Stimulated activated CD8-positive, alpha-beta memory T cell treated with anti-CD3 and anti-CD28 coated beads, Interleukin-4, amount 100 ng/mL, for 48 hours (primary cell): Measurements from ENCODE around the gene PBLD.
"Not testable (repeated sequence)": the region's sequence is repeated elsewhere in the genome, so short reads cannot be mapped to it uniquely, and the experiment has no call there.

Source experiments
- DNase-seq: peaks from one replicate; pipeline ENCODE4 v3.0.0-alpha.2; 2020

Gene PBLD

DNA sequence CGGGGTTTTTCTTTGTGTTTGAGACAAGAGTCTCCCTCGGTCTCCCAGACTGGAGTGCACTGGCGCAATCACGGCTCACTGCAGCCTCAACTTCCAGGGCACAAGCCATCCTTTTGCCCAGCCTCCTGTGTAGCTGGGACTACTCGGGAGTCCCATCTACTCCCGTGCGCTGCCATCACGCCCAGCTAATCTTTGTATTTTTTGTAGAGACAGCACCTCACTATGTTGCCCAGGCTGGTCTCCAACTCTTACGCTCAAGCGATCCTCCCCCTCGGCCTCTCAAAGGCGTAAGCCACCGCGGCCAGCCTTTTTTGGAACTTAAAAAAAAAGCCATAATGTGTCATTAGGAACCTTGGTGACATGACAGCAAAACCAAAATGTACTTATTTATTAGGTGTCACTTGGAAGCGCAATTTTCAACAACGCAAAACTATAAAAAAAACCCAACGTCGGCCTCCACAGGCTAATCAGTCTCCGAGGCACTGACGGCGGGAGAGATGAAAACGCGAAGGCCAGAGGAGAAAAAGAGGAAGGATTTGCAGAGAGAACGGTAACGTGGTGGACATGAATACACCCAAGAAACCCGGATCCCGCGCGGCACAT lies 1.8 kb downstream of the PBLD start:
- peak; percentile 34 for DNase-seq

DNA sequence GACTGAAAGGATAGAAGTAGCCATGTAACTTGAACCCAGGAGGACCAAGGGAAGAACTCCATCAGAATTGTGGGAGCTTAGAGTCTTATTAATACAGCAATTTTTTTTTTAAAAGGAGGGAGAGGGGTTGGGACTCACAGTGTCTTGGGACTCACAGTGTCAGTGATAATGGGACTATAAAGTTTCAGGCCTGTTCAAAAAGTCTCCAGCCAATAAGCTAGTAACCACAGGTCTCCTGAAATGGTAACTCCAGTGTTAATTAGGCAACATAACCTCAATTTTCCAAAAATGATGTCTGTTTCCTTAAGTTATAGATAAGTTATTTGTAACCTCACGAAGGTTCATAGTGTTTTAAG lies 3.2 kb downstream of the PBLD start:
- DNase-seq, result no peak

GRCh38 chr10:68327889-68328786 lies 4.6 kb downstream of the PBLD start:
- DNase-seq, result no peak

DNA sequence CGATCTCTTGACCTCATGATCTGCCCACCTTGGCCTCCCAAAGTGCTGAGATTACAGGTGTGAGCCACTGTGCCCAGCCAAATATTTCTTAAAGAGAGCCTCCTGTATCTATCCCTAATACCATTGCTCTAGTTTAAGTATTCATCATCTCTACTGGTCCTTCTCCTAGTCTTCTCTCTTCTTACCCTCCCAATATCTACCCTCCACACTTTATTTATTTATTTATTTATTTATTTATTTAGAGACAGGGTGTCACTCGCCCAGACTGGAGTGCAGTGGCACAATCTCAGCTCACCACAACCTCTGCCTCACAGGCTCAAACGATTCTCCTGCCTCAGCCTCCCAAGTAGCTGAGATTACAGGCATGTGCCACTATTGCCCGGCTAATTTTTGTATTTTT lies 8.3 kb downstream of the PBLD start:
- not testable (repeated sequence) for DNase-seq

DNA sequence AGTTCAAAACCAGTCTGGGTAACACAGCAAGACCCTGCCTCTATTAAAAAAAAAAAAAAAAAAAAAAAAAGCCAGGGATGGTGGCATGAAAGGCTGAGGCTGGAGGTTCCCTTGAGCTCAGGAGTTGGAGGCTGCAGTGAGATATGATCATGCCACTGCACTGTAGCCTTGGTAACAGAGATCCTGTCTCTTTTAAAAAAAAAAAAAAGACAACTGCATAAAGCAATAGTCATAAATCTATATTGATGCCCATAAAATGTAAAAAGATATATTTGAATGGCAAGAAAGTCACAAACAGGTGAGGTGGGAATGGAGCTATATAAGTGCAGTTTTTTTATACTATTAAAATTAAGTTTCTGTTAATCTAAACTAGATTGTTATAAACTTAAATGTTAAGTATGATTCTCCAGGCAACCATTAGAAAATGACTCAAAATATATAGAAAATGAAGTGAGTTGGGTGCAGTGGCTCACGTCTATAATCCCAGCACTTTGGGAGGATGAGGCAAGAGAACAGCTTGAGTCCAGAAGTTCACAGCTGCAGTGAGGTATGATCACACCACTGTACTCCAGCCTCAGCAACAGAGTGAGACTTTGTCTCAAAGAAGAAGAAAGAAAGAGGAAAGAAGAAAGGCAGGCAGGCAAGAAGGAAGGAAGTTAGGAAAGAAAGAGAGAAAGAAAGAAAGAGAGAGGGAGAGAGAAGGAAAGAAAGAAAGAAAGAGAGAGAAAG lies 14.2 kb downstream of the PBLD start:
- DNase-seq, result no peak

- no peak for DNase-seq
Observed at GRCh38 chr10:68315582-68315981, 17.1 kb downstream of the PBLD start.

- not testable (repeated sequence) for DNase-seq
Observed at GRCh38 chr10:68314930-68315329, 17.8 kb downstream of the PBLD start.

DNA sequence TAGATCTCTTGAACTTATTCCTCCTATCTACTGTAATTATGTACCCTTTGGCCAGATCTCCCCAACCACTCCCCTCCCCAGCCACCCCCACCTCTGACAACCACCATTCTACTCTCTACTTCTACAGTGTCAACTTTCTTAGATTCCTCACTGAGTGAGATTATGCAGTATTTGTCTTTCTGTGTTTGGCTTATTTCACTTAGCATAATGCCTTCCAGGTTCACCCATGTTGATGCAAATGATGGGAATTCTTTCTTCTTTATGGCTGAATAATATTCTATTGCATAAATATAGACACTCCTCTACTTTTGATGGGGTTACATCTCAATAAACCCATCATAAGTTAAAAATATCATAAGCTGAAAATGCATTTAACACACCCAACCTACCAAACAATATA lies 22.2 kb downstream of the PBLD start:
- DNase-seq, result no peak

- no peak for DNase-seq
Observed at GRCh38 chr10:68305854-68306253, 26.9 kb downstream of the PBLD start.

DNA sequence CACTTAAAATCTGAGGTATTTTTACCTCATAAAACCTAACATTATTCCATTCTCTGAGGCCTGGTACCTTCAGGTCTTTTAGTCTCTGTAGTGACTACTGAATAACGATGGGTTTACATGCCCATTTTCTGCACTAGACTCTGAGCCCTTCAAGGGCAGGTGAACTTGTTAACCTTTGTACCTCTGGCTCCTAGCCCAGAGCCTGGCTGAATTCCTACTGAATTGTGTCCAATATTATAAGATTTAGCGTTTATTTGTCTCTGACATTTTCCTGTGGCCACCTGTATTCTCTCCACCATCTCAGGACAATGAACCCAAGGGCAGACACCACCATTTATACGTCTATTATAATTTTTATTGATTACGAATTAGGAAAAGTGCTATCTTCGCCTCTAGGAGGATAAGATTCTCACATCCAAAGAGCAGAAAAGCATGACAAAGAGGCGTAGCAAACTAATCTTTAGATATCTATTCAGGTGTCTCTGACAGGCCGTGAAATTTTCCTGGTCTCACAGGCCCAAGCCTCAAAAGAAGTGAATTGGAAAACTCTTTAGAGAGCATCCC lies 28.8 kb downstream of the PBLD start:
- DNase-seq, result no peak

DNA sequence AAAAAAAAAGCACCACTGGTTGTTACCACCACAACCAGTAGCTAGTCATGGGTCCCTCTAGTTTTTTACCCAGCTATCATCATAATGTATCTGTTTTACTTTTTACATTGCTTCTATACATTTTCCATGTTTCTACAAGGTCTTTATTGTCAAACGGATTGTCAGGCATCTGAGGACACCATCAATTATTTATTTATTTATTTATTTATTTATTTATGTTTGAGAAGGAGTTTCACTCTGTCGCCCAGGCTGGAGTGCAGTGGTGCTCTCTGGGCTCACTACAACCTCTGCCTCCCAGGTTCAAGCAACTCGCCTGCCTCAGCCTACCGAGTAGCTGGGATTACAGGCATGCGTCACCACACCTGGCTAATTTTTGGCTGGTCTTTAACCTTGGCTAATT lies 29.9 kb downstream of the PBLD start:
- no peak for DNase-seq

- no peak for DNase-seq
Observed at GRCh38 chr10:68302503-68302823, 30.3 kb downstream of the PBLD start.

- no peak for DNase-seq
Observed at GRCh38 chr10:68301790-68302502, 30.8 kb downstream of the PBLD start.

DNA sequence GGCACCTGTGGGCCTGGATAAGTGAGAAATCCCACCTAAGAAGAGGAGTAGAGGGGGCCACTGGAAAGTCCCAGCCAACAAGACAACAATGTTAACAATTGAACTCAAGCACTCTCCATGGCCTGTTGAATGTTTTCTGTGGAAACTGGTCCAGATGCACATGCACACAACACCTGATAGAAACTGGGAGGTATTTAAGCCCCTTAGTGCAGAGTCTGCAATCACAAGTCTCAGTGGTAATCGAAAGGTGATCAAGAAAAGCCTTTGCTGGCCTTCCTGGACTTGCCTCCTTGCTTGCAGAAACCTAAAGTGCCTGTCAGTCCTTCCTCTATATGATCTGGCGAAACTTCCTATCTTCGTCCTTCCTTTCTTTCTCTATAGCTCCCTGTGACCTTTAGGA lies 31.4 kb downstream of the PBLD start:
- no peak for DNase-seq

DNA sequence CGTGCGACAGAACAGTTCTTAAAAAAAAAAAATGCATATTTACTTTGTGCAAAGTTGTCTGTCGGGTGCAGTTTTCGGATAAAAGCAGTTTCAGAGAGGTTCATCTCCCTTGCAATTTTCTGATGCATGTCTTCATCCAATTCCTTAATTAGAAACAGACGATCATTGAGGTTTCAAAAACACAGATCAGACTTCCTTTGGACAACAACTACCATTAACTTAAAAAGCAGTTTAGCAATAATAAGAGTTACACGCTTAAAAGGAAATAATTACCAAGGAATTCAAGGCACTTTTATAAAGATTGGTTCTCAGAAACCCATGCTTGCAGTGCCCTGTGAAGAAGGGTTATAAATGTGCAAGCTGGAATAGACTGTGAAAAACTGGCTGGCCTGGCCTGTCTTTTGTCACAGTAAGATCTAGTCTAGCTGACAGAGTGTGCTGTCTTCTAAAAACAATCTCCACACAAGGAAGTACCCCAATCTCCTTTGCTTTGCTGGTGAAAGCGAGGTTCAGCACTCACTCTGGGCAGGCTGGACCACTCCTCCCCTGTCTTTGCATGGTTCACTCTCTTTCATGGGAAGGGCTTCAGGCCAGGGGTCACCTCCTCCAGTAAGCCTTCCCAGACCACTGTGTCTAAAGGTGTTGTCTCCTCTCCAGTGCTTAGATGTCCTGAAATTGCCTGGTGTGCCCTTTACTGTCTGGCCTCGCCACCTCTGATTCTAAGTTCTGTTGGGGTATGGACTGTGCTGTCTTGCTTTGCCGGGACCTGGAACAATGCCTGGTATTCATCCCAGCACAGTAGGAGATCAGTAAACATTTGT lies 35.7 kb downstream of the PBLD start:
- no peak for DNase-seq

GRCh38 chr10:68290736-68291135 lies 42.0 kb downstream of the PBLD start:
- no peak for DNase-seq

DNA sequence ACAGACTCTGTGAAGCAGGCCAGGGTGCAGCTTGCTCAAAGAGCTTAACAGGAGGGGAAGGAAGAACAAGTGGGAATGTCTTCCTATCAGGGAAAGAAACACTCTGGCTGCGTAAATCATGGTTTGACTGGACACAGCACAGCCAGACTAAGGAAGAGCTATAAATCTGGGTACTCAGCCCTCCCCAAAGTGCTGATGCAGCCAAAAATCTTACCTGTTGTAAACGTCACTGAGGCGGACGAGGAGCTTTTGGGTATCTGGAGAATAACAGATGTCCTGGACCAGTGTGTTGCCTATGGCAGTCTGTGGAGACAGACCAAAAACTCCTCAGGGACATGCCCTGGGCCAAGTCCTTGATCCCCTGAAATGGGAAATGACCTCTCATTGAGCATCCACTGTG lies 44.0 kb downstream of the PBLD start:
- DNase-seq, result no peak

- DNase-seq, result no peak
Observed at GRCh38 chr10:68284062-68285001, 48.4 kb downstream of the PBLD start.

GRCh38 chr10:68280758-68281157 lies 52.0 kb downstream of the PBLD start:
- DNase-seq, result no peak

DNA sequence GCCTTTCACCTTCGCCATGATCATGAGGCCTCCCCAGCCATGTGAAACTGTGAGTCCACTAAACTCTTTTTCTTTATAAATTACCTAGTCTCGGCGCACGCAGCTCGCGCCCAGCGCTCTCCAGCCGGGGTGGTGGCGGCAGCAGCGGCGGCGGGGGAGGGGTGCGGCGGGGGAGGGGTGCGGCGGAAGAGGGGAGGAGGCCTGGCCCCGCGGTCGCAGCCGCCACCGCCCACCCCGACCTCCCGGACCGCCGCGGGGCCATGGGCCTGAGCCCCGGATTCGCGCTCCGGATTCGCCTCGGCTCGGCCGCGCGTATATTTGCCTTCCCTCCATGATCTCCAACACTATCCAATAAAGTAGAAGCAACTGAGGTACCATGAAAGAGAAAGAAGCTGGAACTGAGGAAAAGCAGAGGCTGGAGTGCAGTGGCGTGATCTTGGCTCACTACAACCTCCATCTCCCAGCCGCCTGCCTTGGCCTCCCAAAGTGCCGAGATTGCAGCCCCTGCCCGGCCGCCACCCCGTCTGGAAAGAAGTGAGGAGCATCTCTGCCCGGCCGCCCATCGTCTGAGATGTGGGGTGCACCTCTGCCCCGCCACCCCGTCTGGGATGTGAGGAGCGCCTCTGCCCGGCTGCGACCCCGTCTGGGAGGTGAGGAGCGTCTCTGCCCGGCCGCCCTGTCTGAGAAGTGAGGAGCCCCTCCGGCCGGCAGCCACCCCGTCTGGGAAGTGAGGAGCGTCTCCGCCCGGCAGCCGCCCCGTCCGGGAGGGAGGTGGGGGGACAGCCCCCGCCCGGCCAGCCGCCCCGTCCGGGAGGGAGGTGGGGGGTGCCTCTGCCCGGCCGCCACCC lies 53.6 kb downstream of the PBLD start:
- not testable (repeated sequence) for DNase-seq
